HG02938 (cell line): Measurements from ENCODE around the gene YKT6.

Source experiments
- ATAC-seq: cut with Tn5 transposase; IDR thresholded peaks from one replicate; pipeline ENCODE4 v1.9.1; 2021; ENCODE audit warnings: mild to moderate bottlenecking, moderate library complexity; ENCODE audit not compliant: unreplicated experiment

YKT6 gene

DNA sequence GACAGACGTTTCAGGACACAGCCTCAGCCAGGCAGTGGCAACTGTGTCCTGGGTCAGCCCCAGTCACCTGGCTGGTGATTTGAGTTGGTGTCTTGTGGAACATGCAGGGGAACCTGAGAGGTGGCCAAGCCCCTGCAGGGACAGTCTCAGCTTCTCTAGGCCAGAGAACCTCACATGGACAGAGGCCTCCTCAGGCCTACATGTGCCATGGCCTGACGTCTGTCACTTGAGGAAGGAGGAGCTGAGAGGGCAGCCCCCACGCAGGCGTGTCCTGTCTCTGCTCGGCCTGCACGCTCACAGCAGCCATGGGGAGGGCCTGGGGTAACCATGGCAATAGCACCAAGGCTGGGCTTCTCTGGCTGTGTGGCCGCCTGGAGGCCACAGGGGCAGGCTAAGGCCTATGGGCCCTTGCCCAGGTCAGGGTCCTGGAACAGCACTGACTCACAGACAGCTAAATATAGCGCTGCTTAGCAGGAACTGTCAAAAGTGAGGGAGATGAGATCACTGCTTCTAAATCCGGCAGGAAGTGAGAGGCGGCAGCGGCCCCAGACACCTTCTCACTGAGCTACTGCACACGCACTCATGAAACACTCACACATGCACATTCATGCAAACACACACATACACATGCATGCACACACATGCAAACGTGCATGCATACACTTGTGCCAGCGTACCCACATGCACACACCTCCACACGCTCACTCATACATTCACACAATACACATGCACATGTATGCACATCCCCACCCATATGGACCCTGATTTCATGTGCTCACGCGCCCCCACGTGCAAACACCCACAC is 57.0 kb downstream of the YKT6 start:
- ATAC-seq = peak; percentile 85

- no peak for ATAC-seq
These were observed 57.6 kb downstream of the YKT6 start for GRCh38 chr7:44258423-44258760.

GRCh38 chr7:44258865-44259546 is 58.2 kb downstream of the YKT6 start:
- ATAC-seq = no peak

DNA sequence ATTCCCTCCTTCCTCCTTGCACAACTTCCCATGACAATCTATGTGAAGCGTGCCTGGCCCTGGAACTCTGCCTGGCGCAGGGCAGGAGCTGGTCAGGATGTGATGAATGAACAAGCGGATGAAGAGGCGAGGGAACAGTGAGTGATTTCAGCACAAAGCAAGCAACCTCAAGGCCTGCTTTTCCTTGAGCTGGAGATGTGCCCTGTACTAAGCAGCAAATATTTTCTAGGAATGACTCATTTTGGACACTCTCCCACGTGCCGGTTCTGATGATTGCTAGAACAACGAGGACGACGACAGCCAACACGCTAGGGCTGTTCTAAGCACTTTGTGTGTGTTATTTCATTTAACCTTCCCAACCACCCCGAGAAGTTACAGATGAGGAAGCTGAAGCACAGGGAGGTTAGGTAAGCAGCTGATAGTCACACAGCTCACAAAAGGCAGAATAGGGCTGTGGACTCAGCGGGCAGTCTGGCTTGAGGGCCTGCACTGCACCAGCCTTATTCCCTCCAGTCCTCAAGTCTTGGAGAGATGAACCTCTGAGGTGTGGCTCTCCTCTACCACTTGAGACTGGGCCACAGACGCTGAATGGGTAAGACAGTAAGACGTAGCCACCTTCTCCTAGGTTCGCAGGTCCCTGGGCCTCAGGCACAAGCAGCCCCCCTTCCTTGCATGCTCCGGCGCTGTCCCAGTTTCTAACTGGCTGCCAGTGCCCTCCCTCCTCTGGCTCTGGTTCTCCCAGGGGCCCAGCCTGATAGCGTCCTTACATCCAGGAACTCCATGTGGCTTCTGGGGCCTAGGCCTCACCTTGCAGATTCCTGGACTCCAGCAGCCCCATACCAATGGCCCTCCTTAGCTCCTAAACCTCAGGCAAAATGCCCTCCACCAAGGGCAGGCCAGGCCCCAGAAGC is 59.0 kb downstream of the YKT6 start:
- no peak for ATAC-seq

GRCh38 chr7:44261240-44261639 is 60.5 kb downstream of the YKT6 start:
- ATAC-seq = no peak

DNA sequence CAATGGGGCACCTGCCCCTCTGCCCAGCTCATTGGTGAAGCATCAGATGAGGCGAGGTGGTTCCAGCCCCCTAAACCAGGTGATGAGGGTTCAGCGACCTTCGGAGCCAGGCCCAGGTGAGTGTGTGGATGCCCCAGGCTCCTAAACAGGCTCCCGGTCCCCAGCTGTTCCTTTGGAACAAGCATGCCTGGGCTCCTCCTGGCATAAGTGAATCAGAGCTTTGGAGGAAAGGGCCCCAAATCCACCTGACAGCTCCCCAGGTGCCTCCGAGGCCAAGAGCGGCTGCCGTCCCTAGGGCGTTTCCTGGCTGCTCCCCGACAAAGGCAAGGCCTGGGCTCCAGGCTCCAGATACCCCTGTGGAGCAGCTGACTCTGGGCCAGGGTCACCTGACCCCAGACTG is 61.3 kb downstream of the YKT6 start:
- no peak for ATAC-seq

- no peak for ATAC-seq
These were observed 62.7 kb downstream of the YKT6 start for GRCh38 chr7:44263326-44264082.
